Spleen (tissue), 7 donors: ENCODE data around the gene CNTN5.

Experiments
- CTCF ChIP-seq, 11 experiments: fragments of 200-600 bp in 7 of 11; fragments of 450-650 bp in 4 of 11; sonication (generic) in 4 of 11; IDR thresholded peaks in 8 of 11; conservative IDR thresholded peaks in 3 of 11; 1 replicate in 7 of 11; 2 replicates in 4 of 11; pipeline versions ENCODE4 v1.4.0 to v1.8.0; 2016 to 2021; ENCODE audit warnings: antibody characterized with exemption in 11 of 11, inconsistent platforms in 4 of 11, mild to moderate bottlenecking in 1 of 11
- POLR2A ChIP-seq, 3 donors: fragments of 450-650 bp; IDR thresholded peaks; one replicate each; pipeline ENCODE4 v1.5.1; 2017; ENCODE audit warnings: antibody characterized with exemption in 3 of 3, mild to moderate bottlenecking in 1 of 3
- POLR2AphosphoS5 ChIP-seq, 3 donors: sonication (generic); formaldehyde crosslinking; IDR thresholded peaks; one replicate each; pipeline ENCODE4 v1.5.1; 2017; ENCODE audit warnings: antibody characterized with exemption in 3 of 3
- donor health status: DM: no; HTN: no; CAD: no; lungs with moderate emphysema.
- donor health status: DM: no; HTN: no; CAD: no.
- donor health status: DM: no; HTN: no; CAD: no.

- TF ChIP-seq CTCF (IDR thresholded peaks at IDR 0.05 in 8 of 11, conservative IDR thresholded peaks at IDR 0.05 in 3 of 11) (no peak), POLR2A (IDR thresholded peaks at IDR 0.05) (no peak), POLR2AphosphoS5 (IDR thresholded peaks at IDR 0.05) (no peak)
Observed at GRCh38 chr11:99268886-99269285, 248.1 kb downstream of the CNTN5 start.
